Fibroblast of lung (primary cell): ENCODE data around the gene SBDS.
"Not testable (repeated sequence)": the region's sequence is repeated elsewhere in the genome, so short reads cannot be mapped to it uniquely, and the experiment has no call there.

Source experiments
- EZH2 ChIP-seq: IDR thresholded peaks from 2 replicates; pipeline ENCODE4 v1.5.1; 2012; ENCODE audit warnings: low read length, control low read depth, mild to moderate bottlenecking; ENCODE audit errors: missing control alignments
- TF ChIP-seq, protein P1 (sequence below), 2 donors: IDR thresholded peaks in 1 of 2; conservative IDR thresholded peaks in 1 of 2; 1 replicate in 1 of 2; 2 replicates in 1 of 2; pipeline ENCODE4 v1.5.1; 2011 to 2012; ENCODE audit warnings: low read length in 2 of 2, control low read depth in 1 of 2, inconsistent platforms in 1 of 2, low read depth in 1 of 2, mild to moderate bottlenecking in 1 of 2

GRCh38 chr7:67025459-67025858 is 30.1 kb upstream of the SBDS start:
- TF ChIP-seq, protein P1, sequence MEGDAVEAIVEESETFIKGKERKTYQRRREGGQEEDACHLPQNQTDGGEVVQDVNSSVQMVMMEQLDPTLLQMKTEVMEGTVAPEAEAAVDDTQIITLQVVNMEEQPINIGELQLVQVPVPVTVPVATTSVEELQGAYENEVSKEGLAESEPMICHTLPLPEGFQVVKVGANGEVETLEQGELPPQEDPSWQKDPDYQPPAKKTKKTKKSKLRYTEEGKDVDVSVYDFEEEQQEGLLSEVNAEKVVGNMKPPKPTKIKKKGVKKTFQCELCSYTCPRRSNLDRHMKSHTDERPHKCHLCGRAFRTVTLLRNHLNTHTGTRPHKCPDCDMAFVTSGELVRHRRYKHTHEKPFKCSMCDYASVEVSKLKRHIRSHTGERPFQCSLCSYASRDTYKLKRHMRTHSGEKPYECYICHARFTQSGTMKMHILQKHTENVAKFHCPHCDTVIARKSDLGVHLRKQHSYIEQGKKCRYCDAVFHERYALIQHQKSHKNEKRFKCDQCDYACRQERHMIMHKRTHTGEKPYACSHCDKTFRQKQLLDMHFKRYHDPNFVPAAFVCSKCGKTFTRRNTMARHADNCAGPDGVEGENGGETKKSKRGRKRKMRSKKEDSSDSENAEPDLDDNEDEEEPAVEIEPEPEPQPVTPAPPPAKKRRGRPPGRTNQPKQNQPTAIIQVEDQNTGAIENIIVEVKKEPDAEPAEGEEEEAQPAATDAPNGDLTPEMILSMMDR (conservative IDR thresholded peaks at IDR 0.05 in 1 of 2, IDR thresholded peaks at IDR 0.05 in 1 of 2; ENCODE audit: low read depth in 1 of 2, low read length in 2 of 2), result not testable (repeated sequence)
- not testable (repeated sequence) for TF ChIP-seq EZH2
